HG03469 (cell line): ENCODE measurements around the gene LOC128125822.
"Not testable (repeated sequence)": the region's sequence is repeated elsewhere in the genome, so short reads cannot be mapped to it uniquely, and the experiment has no call there.

Source experiments
- ATAC-seq: cut with Tn5 transposase; IDR thresholded peaks from one replicate; pipeline ENCODE4 v1.9.1; 2021; ENCODE audit warnings: mild to moderate bottlenecking, moderate library complexity, moderate number of reproducible peaks; ENCODE audit not compliant: unreplicated experiment

The LOC128125822 gene

DNA sequence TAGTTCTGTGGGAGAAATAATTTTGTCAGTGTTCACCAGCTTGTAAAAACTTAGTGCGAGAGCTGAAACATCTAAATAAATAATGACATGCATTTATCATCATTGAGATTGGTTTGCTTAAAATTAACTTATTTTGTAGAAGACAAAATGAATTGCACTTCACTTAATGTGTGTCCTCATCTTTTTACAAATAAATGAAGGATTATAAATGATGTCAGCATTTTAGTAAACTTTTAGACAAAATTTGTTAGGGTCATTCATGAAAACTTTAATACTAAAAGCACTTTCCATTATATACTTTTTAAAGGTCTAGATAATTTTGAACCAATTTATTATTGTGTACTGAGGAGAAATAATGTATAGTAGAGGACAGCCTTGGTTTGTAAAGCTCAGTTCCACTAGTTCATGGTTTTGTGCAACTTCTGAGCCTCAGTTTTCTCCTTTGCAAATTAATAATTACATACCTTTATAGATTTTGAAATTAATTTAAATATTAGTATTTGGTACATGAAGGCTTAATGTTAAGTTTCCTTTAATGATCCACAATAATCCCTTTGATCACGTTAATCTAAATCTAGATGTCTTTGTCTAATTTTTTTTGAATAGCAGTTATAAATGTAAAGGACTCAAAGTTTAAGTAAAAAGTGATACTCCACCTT is 9.2 kb downstream of the LOC128125822 start:
- ATAC-seq: no peak

- no peak for ATAC-seq
These were observed 10.4 kb downstream of the LOC128125822 start for GRCh38 chr6:63582579-63583231.

DNA sequence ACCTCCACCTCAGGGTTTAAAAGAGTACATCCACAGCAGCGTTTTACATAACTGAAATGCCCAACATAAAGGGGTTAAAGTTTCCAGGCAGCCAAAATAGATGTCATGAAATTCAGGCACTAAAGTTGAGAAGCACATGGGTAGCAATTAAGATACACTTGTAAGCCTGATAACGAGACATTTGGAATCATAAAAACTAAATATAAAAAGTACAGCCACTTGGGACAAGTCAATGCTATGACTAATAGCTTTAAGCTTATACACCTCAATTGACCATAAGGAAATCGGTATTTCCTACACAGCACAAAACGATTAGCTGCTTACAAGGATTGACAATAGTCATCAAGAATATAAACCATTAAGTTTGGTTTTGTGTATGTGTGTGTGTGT is 11.8 kb downstream of the LOC128125822 start:
- ATAC-seq: no peak

DNA sequence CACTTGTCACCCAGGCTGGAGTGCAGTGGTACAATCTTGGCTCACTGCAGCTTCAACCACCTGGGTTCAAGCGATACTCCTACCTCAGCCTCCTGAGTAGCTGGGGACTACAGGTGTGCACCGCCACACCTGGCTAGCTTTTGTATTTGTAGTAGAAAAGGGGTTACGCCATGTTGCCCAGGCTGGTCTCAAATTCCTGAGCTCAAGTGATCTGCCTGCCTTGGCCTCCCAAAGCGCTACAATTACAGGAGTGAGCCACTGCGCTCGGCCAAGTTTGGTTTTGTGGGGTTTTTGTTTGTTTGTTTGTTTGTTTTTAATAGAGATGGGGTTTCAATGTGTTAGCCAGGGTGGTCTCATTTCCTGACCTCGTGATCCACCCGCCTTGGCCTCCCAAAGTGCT is 12.3 kb downstream of the LOC128125822 start:
- no peak for ATAC-seq

DNA sequence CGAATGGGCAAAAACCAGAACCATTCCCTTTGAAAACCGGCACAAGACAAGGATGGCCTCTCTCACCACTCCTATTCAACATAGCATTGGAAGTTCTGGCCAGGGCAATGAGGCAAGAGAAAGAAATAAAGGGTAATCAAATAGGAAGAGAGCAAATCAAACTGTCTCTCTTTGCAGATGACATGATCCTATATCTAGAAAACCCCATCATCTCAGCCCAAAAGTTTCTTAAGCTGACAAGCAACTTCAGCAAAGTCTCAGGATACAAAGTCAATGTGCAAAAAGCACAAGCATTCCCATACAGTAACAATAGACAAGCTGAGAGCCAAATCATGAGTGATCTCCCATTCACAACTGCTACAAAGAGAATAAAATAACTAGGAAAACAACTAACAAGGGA is 13.4 kb downstream of the LOC128125822 start:
- ATAC-seq: not testable (repeated sequence)

DNA sequence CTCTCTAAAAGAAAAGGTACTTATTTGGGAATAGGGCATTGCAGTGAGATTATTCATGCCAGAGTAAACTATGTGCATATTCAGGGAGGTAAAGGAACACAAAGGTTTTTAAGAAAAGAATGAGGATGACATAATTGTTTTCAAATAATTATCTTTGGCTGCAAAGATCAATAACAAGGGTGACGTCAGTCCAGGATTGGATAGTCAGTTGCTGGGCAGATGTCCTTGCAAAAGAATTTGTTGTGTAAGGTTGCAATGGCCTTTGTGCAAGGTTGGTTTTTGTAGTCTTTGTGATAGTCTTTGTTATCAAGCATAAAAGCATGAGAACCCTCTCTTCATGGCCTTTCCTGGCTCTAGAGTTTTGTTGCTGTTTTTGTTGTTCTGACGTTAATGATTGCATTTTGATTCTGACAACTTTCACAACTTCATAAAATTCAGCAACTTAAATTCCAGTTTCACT is 17.7 kb downstream of the LOC128125822 start:
- ATAC-seq: no peak

- no peak for ATAC-seq
These were observed 20.6 kb downstream of the LOC128125822 start for GRCh38 chr6:63592886-63593285.

- ATAC-seq: no peak
These were observed 25.1 kb downstream of the LOC128125822 start for GRCh38 chr6:63597141-63598048.

DNA sequence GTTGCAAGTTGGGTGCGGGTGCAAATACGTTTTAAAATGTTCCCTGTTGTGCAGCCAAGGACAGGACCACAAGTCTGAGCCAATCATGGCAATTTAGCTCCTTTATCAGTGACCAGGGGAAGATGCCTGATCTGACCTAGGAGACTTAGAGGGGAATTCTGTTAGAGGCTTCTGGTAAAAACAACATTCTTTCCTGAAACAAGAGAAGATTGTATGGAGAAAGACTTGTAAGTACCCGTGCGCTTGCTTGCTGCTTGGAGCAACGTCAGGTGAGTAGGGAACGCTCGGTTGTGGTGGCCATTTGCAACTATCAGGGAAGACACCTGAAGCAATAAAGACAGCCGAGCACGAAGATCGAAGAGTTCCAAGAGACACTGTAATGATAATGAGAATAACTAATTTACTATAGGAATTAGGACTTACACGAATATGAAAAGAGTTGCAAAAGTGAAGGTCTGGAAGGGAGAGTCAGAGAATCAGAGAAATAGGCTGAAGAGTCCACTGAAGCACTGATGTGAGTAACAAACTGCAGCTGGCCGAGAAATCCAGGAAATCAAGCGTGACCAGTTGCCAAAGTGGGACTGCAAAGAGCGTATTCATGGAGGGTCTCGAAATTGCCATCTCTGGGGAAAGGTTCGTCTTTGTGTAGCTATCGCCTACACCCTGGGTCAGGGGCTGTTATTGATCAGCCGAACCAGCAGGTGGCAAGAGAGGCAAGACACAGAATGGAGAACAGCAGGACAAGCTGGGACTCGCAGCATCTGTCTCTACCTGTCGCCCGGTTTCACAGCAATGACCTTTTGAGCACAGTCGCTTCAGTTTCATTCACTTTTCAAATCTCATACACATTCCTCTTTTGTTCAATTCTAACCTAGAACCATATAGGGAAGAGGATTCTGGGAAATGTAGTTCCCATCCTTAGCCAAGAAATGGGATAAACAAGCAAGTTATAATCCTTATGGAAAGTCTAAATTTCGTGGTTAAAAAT is 26.1 kb downstream of the LOC128125822 start:
- ATAC-seq: peak; percentile 99

DNA sequence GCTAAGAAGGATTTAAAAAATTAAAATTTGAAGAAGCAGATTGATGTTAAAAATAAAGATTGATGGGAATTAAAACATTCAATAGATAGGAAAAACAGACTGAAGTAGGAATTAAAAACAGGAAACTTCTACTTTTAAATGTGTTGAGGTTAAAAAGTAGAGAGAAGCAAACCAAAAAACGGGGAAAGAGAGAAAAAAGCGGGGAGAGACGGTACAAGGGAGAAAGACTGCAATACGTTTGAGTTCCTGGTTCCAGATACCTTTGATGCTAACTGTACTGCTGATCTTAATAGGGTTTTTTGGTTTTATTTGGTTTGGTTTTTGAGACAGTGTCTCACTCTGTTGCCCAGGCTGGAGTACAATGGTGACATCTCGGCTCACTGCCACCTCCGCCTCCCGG is 27.0 kb downstream of the LOC128125822 start:
- no peak for ATAC-seq

DNA sequence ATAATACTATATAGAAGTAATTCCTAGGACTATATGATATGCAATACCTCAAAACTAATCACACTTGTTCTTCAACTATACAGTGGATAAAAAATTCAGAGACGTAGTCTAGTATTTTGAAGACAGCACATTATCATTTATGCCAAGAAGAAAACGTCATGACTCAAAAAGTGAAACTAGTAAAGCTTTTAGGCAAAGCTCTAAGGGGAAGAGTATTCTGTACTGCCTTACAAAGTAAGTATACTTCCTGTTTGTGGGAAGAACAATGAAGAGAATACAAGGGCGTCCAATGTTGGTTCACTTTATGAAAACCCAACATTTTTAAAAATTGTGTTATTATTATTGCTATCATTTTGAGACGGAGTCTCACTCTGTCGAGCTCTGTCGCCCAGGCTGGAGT is 27.9 kb downstream of the LOC128125822 start:
- ATAC-seq: no peak

DNA sequence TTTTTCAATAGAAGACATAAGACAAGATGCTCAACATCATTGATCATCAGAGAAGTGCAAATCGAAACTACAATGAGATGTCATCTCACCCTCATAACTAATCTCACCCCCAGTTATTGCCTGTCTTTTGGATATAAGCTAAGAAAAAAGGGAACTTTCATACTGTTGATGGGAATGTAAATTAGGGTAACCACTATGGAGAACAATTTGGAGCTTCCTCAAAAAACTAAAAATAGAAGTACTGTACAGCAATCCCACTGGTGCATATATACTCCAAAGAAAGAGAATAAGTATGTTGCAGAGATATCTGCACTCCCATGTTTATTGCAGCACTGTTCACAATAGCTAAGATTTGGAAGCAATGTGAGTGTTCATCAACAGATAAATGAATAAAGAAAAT is 37.0 kb downstream of the LOC128125822 start:
- no peak for ATAC-seq

GRCh38 chr6:63610944-63611343 is 38.7 kb downstream of the LOC128125822 start:
- no peak for ATAC-seq

DNA sequence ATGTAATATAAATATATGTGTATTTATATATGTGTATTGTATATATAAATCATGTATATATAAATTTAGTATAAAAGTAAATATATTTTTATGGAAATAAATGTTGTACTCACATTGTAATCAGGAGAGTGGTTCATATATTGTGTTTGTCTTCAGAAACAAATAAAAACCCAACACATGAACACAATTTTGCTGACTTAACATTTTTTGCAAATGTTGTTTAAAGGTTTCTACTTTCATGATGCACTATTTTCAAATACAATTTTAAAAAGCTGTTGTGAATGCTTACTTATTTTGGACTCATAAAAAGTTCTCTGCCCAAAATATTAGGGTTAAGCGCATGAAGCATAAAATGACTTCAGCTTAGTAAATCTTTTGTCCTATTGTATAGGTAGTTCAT is 39.3 kb downstream of the LOC128125822 start:
- no peak for ATAC-seq

- no peak for ATAC-seq
These were observed 43.3 kb downstream of the LOC128125822 start for GRCh38 chr6:63615590-63615989.
